ENCODE data around the gene FRRS1L. TPM values are rescaled to one million over a fixed set of nuclear protein-coding genes. Genes with fewer than 3 reads are reported as not detected.

Gene FRRS1L, protein sequence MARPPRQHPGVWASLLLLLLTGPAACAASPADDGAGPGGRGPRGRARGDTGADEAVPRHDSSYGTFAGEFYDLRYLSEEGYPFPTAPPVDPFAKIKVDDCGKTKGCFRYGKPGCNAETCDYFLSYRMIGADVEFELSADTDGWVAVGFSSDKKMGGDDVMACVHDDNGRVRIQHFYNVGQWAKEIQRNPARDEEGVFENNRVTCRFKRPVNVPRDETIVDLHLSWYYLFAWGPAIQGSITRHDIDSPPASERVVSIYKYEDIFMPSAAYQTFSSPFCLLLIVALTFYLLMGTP
- under 1 TPM; 0.08 to 0.20 TPM for polyA plus RNA-seq

DNA sequence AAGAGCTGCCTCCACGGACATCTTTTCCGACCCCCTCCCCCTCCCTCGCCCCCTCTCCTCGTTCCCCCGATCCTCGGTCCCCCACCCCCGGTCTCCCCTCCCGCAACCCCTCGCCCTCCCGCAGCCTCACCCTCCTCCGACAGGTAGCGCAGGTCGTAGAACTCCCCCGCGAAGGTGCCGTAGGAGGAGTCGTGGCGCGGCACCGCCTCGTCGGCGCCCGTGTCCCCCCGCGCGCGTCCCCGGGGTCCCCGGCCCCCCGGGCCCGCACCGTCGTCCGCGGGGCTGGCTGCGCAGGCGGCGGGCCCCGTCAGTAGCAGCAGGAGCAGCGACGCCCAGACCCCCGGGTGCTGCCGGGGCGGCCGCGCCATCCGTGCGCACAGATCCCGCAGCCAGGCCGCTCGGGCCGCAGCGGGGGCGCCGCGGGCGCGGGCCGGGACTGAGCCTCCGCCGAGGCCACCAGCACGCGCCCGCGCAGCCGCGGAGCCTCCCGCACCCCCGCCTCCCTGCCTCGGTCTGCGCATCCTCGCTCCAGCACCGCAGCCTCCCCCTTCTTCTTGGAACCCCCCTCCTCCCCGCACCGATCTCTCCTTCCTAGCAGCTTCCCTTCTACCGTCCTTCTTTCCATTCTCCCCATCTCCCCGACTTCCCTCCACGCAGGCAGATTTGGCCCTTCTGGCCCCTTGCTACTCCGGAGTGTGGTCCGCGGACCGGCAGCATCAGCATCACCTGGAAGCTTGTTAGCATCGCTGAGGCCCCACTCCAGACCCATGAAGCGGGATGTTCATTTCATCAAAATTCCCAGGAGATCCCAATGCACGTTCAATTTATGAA, at the start of gene FRRS1L:
Gene FRRS1L (minus strand): TSS at position 479 of the 831 bp plus-strand sequence. CDS start 111 bp downstream, at position 368.
- Histone ChIP-seq H3K9me3 (ENCODE audit: control insufficient read depth in 2 of 2, insufficient read depth in 1 of 2, low read depth in 1 of 2, low read length in 1 of 2) (no peaks in the 10 kb centered on the region), H3K4me3 (ENCODE audit: low read depth in 1 of 2, low read length in 2 of 2) (peak within 1 kb of the TSS; percentile 11 to 36), H3K27me3 (ENCODE audit: control insufficient read depth in 1 of 2, insufficient read depth in 2 of 2, low read length in 2 of 2) (peaks cover 0 to 9% of the 10 kb centered on the region in 2 donors), H3K27ac (ENCODE audit: low read depth in 2 of 2, low read length in 1 of 2) (no peak within 1 kb of the TSS), H3K36me3 (ENCODE audit: control insufficient read depth in 2 of 2, insufficient read depth in 2 of 2, low read length in 1 of 2) (no peaks in the 10 kb centered on the region), H3K4me1 (ENCODE audit: control insufficient read depth in 2 of 2, insufficient read depth in 2 of 2, low read length in 1 of 2) (no peaks in the 10 kb centered on the region)
- 7 to 12% methylated on average over 48 to 85 of the region's 86 CpGs for WGBS, 2 donors

GRCh38 chr9:109214414-109214813, 47.4 kb upstream of the FRRS1L start:
- Histone ChIP-seq H3K27ac (ENCODE audit: low read depth in 2 of 2, low read length in 1 of 2) (no peak overlapping the region), H3K36me3 (ENCODE audit: control insufficient read depth in 2 of 2, insufficient read depth in 2 of 2, low read length in 1 of 2) (no peaks in the 10 kb centered on the region), H3K27me3 (ENCODE audit: control insufficient read depth in 1 of 2, insufficient read depth in 2 of 2, low read length in 2 of 2) (no peaks in the 10 kb centered on the region), H3K9me3 (ENCODE audit: control insufficient read depth in 2 of 2, insufficient read depth in 1 of 2, low read depth in 1 of 2, low read length in 1 of 2) (no peaks in the 10 kb centered on the region), H3K4me1 (ENCODE audit: control insufficient read depth in 2 of 2, insufficient read depth in 2 of 2, low read length in 1 of 2) (no peaks in the 10 kb centered on the region), H3K4me3 (ENCODE audit: low read depth in 1 of 2, low read length in 2 of 2) (no peak overlapping the region)
- WGBS, 2 donors: 87 to 93% methylated on average over 6 of the region's 6 CpGs

DNA sequence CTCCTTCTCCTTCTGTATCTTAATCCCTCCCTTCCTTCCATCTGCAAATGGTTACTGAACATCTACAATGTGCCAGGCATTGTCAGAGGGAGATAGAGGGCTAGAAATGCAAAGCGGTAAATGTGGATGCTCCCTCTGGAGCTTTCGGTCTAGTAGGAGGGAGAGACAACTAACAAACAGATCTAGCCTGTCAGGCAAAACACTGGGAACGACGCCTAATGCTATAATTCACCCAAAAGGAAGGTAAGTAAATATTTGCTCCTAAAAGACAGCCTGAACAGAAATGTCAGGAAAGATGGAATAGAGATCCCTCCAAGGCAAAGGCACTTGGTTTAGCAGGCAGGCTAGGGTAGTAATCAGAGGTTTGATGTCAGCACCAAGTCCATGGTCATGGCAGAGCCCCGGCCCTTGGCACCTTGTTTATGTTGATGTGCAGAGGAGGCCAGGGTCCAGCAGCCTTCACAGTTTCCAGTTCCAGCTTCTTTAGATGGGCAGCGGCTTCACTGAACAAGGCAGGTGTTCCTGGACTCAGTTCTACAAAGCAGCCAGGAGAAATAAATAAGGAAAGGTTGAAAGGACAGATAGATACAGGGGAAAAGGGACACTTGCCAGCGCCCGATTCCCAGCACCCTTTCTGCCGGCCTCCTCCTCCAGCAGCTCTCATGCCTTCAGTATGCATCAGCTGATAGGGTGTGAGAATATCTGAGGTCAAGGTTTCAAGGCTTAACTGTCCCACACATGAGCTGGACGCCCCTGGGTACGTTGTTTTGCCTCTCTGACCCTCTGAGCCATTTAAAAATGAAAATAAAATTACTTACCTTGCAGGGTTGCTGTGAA, 46.5 kb upstream of the FRRS1L start:
- WGBS, 2 donors: 66 to 68% methylated on average over 11 of the region's 11 CpGs
- no peak overlapping the region for H3K4me3 ChIP-seq (ENCODE audit: low read depth in 1 of 2, low read length in 2 of 2)
- H3K9me3 ChIP-seq (ENCODE audit: control insufficient read depth in 2 of 2, insufficient read depth in 1 of 2, low read depth in 1 of 2, low read length in 1 of 2): no peaks in the 10 kb centered on the region

DNA sequence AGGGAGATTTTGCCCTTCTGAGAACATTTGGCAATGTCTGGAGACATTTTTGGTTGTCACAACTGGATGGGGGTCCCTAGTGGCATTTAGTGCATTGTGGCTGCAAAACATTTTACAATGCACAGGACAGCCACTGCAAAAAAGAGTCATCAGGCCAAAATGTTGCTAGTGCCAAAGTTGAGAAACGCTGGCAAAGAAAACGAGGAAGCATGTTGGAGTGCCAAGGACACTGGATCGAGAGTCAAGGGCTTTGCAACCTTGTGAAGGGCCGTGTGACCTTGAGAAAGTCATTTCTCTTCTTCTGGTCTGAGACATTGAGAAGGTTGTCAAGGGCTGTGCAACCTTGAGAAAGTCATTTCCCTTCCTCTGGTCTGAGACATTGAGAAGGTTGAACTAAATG, 45.7 kb upstream of the FRRS1L start:
- H3K27ac ChIP-seq (ENCODE audit: low read depth in 2 of 2, low read length in 1 of 2): no peak overlapping the region
- no peaks in the 10 kb centered on the region for H3K4me1 ChIP-seq (ENCODE audit: control insufficient read depth in 2 of 2, insufficient read depth in 2 of 2, low read length in 1 of 2)
- H3K4me3 ChIP-seq (ENCODE audit: low read depth in 1 of 2, low read length in 2 of 2): no peak overlapping the region
- WGBS, 2 donors: 64% methylated on average over 4 of the region's 4 CpGs
- H3K9me3 ChIP-seq (ENCODE audit: control insufficient read depth in 2 of 2, insufficient read depth in 1 of 2, low read depth in 1 of 2, low read length in 1 of 2): no peaks in the 10 kb centered on the region
- H3K36me3 ChIP-seq (ENCODE audit: control insufficient read depth in 2 of 2, insufficient read depth in 2 of 2, low read length in 1 of 2): no peaks in the 10 kb centered on the region
- peaks cover 0 to under 1% of the 10 kb centered on the region in 2 donors for H3K27me3 ChIP-seq (ENCODE audit: control insufficient read depth in 1 of 2, insufficient read depth in 2 of 2, low read length in 2 of 2)

More for the DNA sequence above, 46.5 kb upstream of the FRRS1L start:
- Histone ChIP-seq H3K36me3 (ENCODE audit: control insufficient read depth in 2 of 2, insufficient read depth in 2 of 2, low read length in 1 of 2) (no peaks in the 10 kb centered on the region), H3K27ac (ENCODE audit: low read depth in 2 of 2, low read length in 1 of 2) (no peak overlapping the region), H3K4me1 (ENCODE audit: control insufficient read depth in 2 of 2, insufficient read depth in 2 of 2, low read length in 1 of 2) (no peaks in the 10 kb centered on the region), H3K27me3 (ENCODE audit: control insufficient read depth in 1 of 2, insufficient read depth in 2 of 2, low read length in 2 of 2) (no peaks in the 10 kb centered on the region)

- H3K9me3 ChIP-seq (ENCODE audit: control insufficient read depth in 2 of 2, insufficient read depth in 1 of 2, low read depth in 1 of 2, low read length in 1 of 2): peaks cover 0 to 4% of the 10 kb centered on the region in 2 donors
- H3K4me3 ChIP-seq (ENCODE audit: low read depth in 1 of 2, low read length in 2 of 2): no peak overlapping the region
- H3K27ac ChIP-seq (ENCODE audit: low read depth in 2 of 2, low read length in 1 of 2): no peak overlapping the region
- peaks cover 0 to 3% of the 10 kb centered on the region in 2 donors for H3K27me3 ChIP-seq (ENCODE audit: control insufficient read depth in 1 of 2, insufficient read depth in 2 of 2, low read length in 2 of 2)
- 88 to 92% methylated on average over 2 of the region's 2 CpGs for WGBS, 2 donors
- H3K4me1 ChIP-seq (ENCODE audit: control insufficient read depth in 2 of 2, insufficient read depth in 2 of 2, low read length in 1 of 2): no peaks in the 10 kb centered on the region
- no peaks in the 10 kb centered on the region for H3K36me3 ChIP-seq (ENCODE audit: control insufficient read depth in 2 of 2, insufficient read depth in 2 of 2, low read length in 1 of 2)
These were observed 39.6 kb upstream of the FRRS1L start for GRCh38 chr9:109206670-109207069.

- no peak overlapping the region for H3K4me3 ChIP-seq (ENCODE audit: low read depth in 1 of 2, low read length in 2 of 2)
- no peak overlapping the region for H3K27ac ChIP-seq (ENCODE audit: low read depth in 2 of 2, low read length in 1 of 2)
- 57 to 80% methylated on average over 1 of the region's 1 CpG for WGBS, 2 donors
These were observed 38.5 kb upstream of the FRRS1L start for GRCh38 chr9:109205526-109205925.

GRCh38 chr9:109203761-109204360, 36.8 kb upstream of the FRRS1L start:
- WGBS, 2 donors: 52 to 59% methylated on average over 4 of the region's 4 CpGs

More at GRCh38 chr9:109205526-109205925, 38.5 kb upstream of the FRRS1L start:
- Histone ChIP-seq H3K4me1 (ENCODE audit: control insufficient read depth in 2 of 2, insufficient read depth in 2 of 2, low read length in 1 of 2) (no peaks in the 10 kb centered on the region), H3K9me3 (ENCODE audit: control insufficient read depth in 2 of 2, insufficient read depth in 1 of 2, low read depth in 1 of 2, low read length in 1 of 2) (peaks cover 0 to 4% of the 10 kb centered on the region in 2 donors), H3K36me3 (ENCODE audit: control insufficient read depth in 2 of 2, insufficient read depth in 2 of 2, low read length in 1 of 2) (no peaks in the 10 kb centered on the region), H3K27me3 (ENCODE audit: control insufficient read depth in 1 of 2, insufficient read depth in 2 of 2, low read length in 2 of 2) (peaks cover 0 to 3% of the 10 kb centered on the region in 2 donors)

GRCh38 chr9:109199676-109200075, 32.6 kb upstream of the FRRS1L start:
- H3K36me3 ChIP-seq (ENCODE audit: control insufficient read depth in 2 of 2, insufficient read depth in 2 of 2, low read length in 1 of 2): no peaks in the 10 kb centered on the region
- H3K4me1 ChIP-seq (ENCODE audit: control insufficient read depth in 2 of 2, insufficient read depth in 2 of 2, low read length in 1 of 2): no peaks in the 10 kb centered on the region
- H3K9me3 ChIP-seq (ENCODE audit: control insufficient read depth in 2 of 2, insufficient read depth in 1 of 2, low read depth in 1 of 2, low read length in 1 of 2): no peaks in the 10 kb centered on the region
- no peaks in the 10 kb centered on the region for H3K27me3 ChIP-seq (ENCODE audit: control insufficient read depth in 1 of 2, insufficient read depth in 2 of 2, low read length in 2 of 2)
- H3K4me3 ChIP-seq (ENCODE audit: low read depth in 1 of 2, low read length in 2 of 2): no peak overlapping the region
- H3K27ac ChIP-seq (ENCODE audit: low read depth in 2 of 2, low read length in 1 of 2): no peak overlapping the region
- WGBS, 2 donors: 80 to 89% methylated on average over 5 of the region's 5 CpGs

More at GRCh38 chr9:109203761-109204360, 36.8 kb upstream of the FRRS1L start:
- Histone ChIP-seq H3K4me1 (ENCODE audit: control insufficient read depth in 2 of 2, insufficient read depth in 2 of 2, low read length in 1 of 2) (no peaks in the 10 kb centered on the region), H3K27ac (ENCODE audit: low read depth in 2 of 2, low read length in 1 of 2) (no peak overlapping the region), H3K27me3 (ENCODE audit: control insufficient read depth in 1 of 2, insufficient read depth in 2 of 2, low read length in 2 of 2) (peaks cover 0 to 3% of the 10 kb centered on the region in 2 donors), H3K9me3 (ENCODE audit: control insufficient read depth in 2 of 2, insufficient read depth in 1 of 2, low read depth in 1 of 2, low read length in 1 of 2) (peaks cover 0 to 4% of the 10 kb centered on the region in 2 donors), H3K36me3 (ENCODE audit: control insufficient read depth in 2 of 2, insufficient read depth in 2 of 2, low read length in 1 of 2) (no peaks in the 10 kb centered on the region), H3K4me3 (ENCODE audit: low read depth in 1 of 2, low read length in 2 of 2) (no peak overlapping the region)

Data from esophagus (tissue), 2 donors.